Right ventricle myocardium inferior (tissue), 1 donor: ENCODE measurements around the gene SCARF2. TPM values are rescaled to one million over a fixed set of nuclear protein-coding genes. Genes with fewer than 3 reads are reported as not detected.
"Not testable (repeated sequence)": the region's sequence is repeated elsewhere in the genome, so short reads cannot be mapped to it uniquely, and the experiment has no call there.

Experiments used
- ATAC-seq: fragments of 200-7000 bp; cut with Tn5 transposase; one replicate; pipeline ENCODE4 v1.9.1; 2020; ENCODE audit warnings: mild to moderate bottlenecking, moderate library complexity
- DNase-seq: peaks from one replicate; pipeline ENCODE4 v3.0.0; 2021; ENCODE audit errors: missing footprints
- intact Hi-C: fragments of 100-400 bp; cut with DNase I; formaldehyde crosslinking; loops from one replicate; pipeline ENCODE4 v1.11.0; 2022
- total RNA-seq: library from RNA; stranded (reverse); fragmentation: NEBNext Ultra II Directional; extraction: Animal tissue kit (Norgen Biotek cat#: 25700); gene quantifications from one replicate; pipeline ENCODE4 v1.2.1, GENCODE V29; 2021
- donor health status: DM: no; HTN: yes; CAD: no; lungs with severe emphysema.

Gene SCARF2
- total RNA-seq, 1 donor from 2014 or later: 3.0 TPM

- ATAC-seq: no peak
Measured at GRCh38 chr22:20422271-20423007, 15.2 kb downstream of the SCARF2 start.

GRCh38 chr22:20421507-20421874 is 16.1 kb downstream of the SCARF2 start:
- intact Hi-C loops: loop anchor here (5.0 kb wide), 1 partner anchor 146 kb away; no protein-coding TSS in a partner anchor
- no peak for ATAC-seq

More at GRCh38 chr22:20422271-20423007, 15.2 kb downstream of the SCARF2 start:
- intact Hi-C loops: loop anchor here (5.0 kb wide), 1 partner anchor 145 kb away; no protein-coding TSS in a partner anchor
- DNase-seq: no peak

GRCh38 chr22:20420157-20420842 is 17.3 kb downstream of the SCARF2 start:
- DNase-seq (no peak), ATAC-seq (no peak)
- intact Hi-C loops: loop anchor here (5.0 kb wide), 1 partner anchor 147 kb away; no protein-coding TSS in a partner anchor

More at GRCh38 chr22:20421507-20421874, 16.1 kb downstream of the SCARF2 start:
- DNase-seq: no peak

- DNase-seq (no peak), ATAC-seq (no peak)
- intact Hi-C loops: loop anchor here (2.0 kb wide), 2 partner anchors 17 to 77 kb away; partner anchors contain the start of gene SCARF2
Measured at GRCh38 chr22:20419664-20419951, 18.0 kb downstream of the SCARF2 start.

GRCh38 chr22:20418211-20418788 is 19.3 kb downstream of the SCARF2 start:
- intact Hi-C loops: loop anchor here (1.0 to 2.0 kb wide), 3 partner anchors 19 to 79 kb away; partner anchors contain the start of gene SCARF2
- DNase-seq (peak; percentile 93), ATAC-seq (peak; percentile 91)

GRCh38 chr22:20415699-20416098 is 21.9 kb downstream of the SCARF2 start:
- ATAC-seq, DNase-seq, intact Hi-C loops: not testable (repeated sequence)

- ATAC-seq, DNase-seq, intact Hi-C loops: not testable (repeated sequence)
Measured at GRCh38 chr22:20415241-20415640, 22.4 kb downstream of the SCARF2 start.

GRCh38 chr22:20414450-20414849 is 23.2 kb downstream of the SCARF2 start:
- intact Hi-C loops: no loop called here
- DNase-seq (no peak), ATAC-seq (no peak)

- intact Hi-C loops: no loop called here
- DNase-seq (no peak), ATAC-seq (no peak)
Measured at GRCh38 chr22:20414059-20414440, 23.6 kb downstream of the SCARF2 start.

- no peak for DNase-seq
- ATAC-seq: no peak
- intact Hi-C loops: no loop called here
Measured at GRCh38 chr22:20413217-20414058, 24.2 kb downstream of the SCARF2 start.

- ATAC-seq (no peak), DNase-seq (no peak)
- intact Hi-C loops: no loop called here
Measured at GRCh38 chr22:20412474-20413216, 25.0 kb downstream of the SCARF2 start.

GRCh38 chr22:20409385-20409784 is 28.2 kb downstream of the SCARF2 start:
- intact Hi-C loops, ATAC-seq, DNase-seq: not testable (repeated sequence)

- intact Hi-C loops: no loop called here
- no peak for ATAC-seq
- no peak for DNase-seq
Measured at GRCh38 chr22:20408891-20409290, 28.7 kb downstream of the SCARF2 start.

- DNase-seq: no peak
- intact Hi-C loops: no loop called here
- ATAC-seq: no peak
Measured at GRCh38 chr22:20407829-20408228, 29.8 kb downstream of the SCARF2 start.

GRCh38 chr22:20406686-20407408 is 30.8 kb downstream of the SCARF2 start:
- DNase-seq: no peak
- no peak for ATAC-seq
- intact Hi-C loops: no loop called here

- intact Hi-C loops: no loop called here
- ATAC-seq (no peak), DNase-seq (no peak)
Measured at GRCh38 chr22:20405931-20406685, 31.5 kb downstream of the SCARF2 start.
